ENCODE data around the gene CASP4. TPM values are rescaled to one million over a fixed set of nuclear protein-coding genes. Genes with fewer than 3 reads are reported as not detected.

Gene CASP4
- total and polyA plus RNA-seq, 2 experiments from 2014 or later = 0.35 TPM; not detected in 1

- TF ChIP-seq, protein P1, sequence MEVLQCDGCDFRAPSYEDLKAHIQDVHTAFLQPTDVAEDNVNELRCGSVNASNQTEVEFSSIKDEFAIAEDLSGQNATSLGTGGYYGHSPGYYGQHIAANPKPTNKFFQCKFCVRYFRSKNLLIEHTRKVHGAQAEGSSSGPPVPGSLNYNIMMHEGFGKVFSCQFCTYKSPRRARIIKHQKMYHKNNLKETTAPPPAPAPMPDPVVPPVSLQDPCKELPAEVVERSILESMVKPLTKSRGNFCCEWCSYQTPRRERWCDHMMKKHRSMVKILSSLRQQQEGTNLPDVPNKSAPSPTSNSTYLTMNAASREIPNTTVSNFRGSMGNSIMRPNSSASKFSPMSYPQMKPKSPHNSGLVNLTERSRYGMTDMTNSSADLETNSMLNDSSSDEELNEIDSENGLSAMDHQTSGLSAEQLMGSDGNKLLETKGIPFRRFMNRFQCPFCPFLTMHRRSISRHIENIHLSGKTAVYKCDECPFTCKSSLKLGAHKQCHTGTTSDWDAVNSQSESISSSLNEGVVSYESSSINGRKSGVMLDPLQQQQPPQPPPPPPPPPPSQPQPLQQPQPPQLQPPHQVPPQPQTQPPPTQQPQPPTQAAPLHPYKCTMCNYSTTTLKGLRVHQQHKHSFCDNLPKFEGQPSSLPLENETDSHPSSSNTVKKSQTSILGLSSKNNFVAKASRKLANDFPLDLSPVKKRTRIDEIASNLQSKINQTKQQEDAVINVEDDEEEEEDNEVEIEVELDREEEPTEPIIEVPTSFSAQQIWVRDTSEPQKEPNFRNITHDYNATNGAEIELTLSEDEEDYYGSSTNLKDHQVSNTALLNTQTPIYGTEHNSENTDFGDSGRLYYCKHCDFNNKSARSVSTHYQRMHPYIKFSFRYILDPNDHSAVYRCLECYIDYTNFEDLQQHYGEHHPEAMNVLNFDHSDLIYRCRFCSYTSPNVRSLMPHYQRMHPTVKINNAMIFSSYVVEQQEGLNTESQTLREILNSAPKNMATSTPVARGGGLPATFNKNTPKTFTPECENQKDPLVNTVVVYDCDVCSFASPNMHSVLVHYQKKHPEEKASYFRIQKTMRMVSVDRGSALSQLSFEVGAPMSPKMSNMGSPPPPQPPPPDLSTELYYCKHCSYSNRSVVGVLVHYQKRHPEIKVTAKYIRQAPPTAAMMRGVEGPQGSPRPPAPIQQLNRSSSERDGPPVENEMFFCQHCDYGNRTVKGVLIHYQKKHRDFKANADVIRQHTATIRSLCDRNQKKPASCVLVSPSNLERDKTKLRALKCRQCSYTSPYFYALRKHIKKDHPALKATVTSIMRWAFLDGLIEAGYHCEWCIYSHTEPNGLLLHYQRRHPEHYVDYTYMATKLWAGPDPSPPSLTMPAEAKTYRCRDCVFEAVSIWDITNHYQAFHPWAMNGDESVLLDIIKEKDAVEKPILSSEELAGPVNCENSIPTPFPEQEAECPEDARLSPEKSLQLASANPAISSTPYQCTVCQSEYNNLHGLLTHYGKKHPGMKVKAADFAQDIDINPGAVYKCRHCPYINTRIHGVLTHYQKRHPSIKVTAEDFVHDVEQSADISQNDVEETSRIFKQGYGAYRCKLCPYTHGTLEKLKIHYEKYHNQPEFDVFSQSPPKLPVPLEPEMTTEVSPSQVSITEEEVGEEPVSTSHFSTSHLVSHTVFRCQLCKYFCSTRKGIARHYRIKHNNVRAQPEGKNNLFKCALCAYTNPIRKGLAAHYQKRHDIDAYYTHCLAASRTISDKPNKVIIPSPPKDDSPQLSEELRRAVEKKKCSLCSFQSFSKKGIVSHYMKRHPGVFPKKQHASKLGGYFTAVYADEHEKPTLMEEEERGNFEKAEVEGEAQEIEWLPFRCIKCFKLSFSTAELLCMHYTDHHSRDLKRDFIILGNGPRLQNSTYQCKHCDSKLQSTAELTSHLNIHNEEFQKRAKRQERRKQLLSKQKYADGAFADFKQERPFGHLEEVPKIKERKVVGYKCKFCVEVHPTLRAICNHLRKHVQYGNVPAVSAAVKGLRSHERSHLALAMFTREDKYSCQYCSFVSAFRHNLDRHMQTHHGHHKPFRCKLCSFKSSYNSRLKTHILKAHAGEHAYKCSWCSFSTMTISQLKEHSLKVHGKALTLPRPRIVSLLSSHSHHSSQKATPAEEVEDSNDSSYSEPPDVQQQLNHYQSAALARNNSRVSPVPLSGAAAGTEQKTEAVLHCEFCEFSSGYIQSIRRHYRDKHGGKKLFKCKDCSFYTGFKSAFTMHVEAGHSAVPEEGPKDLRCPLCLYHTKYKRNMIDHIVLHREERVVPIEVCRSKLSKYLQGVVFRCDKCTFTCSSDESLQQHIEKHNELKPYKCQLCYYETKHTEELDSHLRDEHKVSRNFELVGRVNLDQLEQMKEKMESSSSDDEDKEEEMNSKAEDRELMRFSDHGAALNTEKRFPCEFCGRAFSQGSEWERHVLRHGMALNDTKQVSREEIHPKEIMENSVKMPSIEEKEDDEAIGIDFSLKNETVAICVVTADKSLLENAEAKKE (CRISPR knock-in tag; IDR thresholded peaks at IDR 0.05) = no peak
- TF ChIP-seq ZNF331 (CRISPR knock-in tag; IDR thresholded peaks at IDR 0.05; ENCODE audit: low read depth) = no peak
Measured at GRCh38 chr11:104964247-104964646, 4.1 kb downstream of the CASP4 start (continued).

GRCh38 chr11:104962852-104963251 is 5.5 kb downstream of the CASP4 start:
- peaks cover 4% of the 10 kb centered on the region; the same call in 1 of the 2 replicates for H3K4me1 ChIP-seq (ENCODE audit: insufficient read depth)
- peaks cover 4% of the 10 kb centered on the region; the same call in 1 of the 2 replicates for H3K36me3 ChIP-seq (ENCODE audit: insufficient read depth)
- no peaks in the 10 kb centered on the region for H3K4me1 Mint-ChIP-seq
- H3K4me3 ChIP-seq = no peak overlapping the region
- no peaks in the 10 kb centered on the region for H3F3A ChIP-seq (replicated peaks; ENCODE audit: low read depth)
- no peaks in the 10 kb centered on the region for H3K79me2 ChIP-seq (replicated peaks; ENCODE audit: insufficient read depth)
- H3K9me2 ChIP-seq (ENCODE audit: insufficient read depth) = peaks cover 11% of the 10 kb centered on the region; the same call in 1 of the 2 replicates
- no peak overlapping the region for H3K4me2 ChIP-seq
- H3K9me3 Mint-ChIP-seq = peaks cover 28% of the 10 kb centered on the region
- H3K27me3 ChIP-seq (ENCODE audit: insufficient read depth) = no peaks in the 10 kb centered on the region
- H3K27ac ChIP-seq (ENCODE audit: low read depth) = no peak overlapping the region
- peaks cover 31% of the 10 kb centered on the region for H3K36me3 Mint-ChIP-seq (ENCODE audit: low read depth)
- no peak overlapping the region for H3K4me3 Mint-ChIP-seq
- no peak overlapping the region for H2AFZ ChIP-seq
- H3K27ac Mint-ChIP-seq = no peak overlapping the region
- ATAC-seq (no peak), DNase-seq (ENCODE audit: low spot score) (no peak)
- no peaks in the 10 kb centered on the region for H3K27me3 Mint-ChIP-seq (ENCODE audit: insufficient read depth, low read depth, poor library complexity)
- no peaks in the 10 kb centered on the region for H4K20me1 ChIP-seq (replicated peaks; ENCODE audit: insufficient read depth)
- TF ChIP-seq CREB1 (CRISPR knock-in tag; IDR thresholded peaks at IDR 0.05; ENCODE audit: low read depth) = no peak
- no peak for TF ChIP-seq JUNB (IDR thresholded peaks at IDR 0.05; ENCODE audit: unreplicated experiment)
- no peak for TF ChIP-seq ZNF331 (CRISPR knock-in tag; IDR thresholded peaks at IDR 0.05; ENCODE audit: low read depth)
- TF ChIP-seq, protein P2, sequence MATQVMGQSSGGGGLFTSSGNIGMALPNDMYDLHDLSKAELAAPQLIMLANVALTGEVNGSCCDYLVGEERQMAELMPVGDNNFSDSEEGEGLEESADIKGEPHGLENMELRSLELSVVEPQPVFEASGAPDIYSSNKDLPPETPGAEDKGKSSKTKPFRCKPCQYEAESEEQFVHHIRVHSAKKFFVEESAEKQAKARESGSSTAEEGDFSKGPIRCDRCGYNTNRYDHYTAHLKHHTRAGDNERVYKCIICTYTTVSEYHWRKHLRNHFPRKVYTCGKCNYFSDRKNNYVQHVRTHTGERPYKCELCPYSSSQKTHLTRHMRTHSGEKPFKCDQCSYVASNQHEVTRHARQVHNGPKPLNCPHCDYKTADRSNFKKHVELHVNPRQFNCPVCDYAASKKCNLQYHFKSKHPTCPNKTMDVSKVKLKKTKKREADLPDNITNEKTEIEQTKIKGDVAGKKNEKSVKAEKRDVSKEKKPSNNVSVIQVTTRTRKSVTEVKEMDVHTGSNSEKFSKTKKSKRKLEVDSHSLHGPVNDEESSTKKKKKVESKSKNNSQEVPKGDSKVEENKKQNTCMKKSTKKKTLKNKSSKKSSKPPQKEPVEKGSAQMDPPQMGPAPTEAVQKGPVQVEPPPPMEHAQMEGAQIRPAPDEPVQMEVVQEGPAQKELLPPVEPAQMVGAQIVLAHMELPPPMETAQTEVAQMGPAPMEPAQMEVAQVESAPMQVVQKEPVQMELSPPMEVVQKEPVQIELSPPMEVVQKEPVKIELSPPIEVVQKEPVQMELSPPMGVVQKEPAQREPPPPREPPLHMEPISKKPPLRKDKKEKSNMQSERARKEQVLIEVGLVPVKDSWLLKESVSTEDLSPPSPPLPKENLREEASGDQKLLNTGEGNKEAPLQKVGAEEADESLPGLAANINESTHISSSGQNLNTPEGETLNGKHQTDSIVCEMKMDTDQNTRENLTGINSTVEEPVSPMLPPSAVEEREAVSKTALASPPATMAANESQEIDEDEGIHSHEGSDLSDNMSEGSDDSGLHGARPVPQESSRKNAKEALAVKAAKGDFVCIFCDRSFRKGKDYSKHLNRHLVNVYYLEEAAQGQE (IDR thresholded peaks at IDR 0.05; ENCODE audit: unreplicated experiment) = no peak
- TF ChIP-seq, protein P1 (CRISPR knock-in tag; IDR thresholded peaks at IDR 0.05) = no peak

Measured in GM23338 (cell line).